ENCODE results near the gene EPB41.

EPB41 gene

DNA sequence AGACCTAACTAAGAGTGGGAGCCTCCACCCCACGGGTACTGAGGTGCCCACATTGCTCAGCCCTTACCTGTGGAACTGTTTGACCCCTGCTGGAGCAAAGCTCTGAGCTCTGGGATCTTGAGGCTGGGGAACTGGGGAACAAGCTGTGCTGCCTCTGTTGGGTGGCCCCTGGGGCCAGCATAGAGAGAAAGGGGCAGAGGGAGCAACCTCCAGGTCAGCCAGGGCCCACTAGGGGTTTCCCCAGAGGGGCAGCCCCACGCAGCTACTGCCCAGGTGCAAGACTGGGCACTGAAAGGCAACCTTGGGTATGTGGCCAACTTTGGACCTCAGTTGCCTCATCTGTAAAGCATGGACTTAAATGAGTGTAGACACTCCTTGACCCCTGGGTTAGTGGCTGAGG is 23.5 kb upstream of the EPB41 start:
- no peak for DNase-seq (ENCODE audit: low spot score)

DNA sequence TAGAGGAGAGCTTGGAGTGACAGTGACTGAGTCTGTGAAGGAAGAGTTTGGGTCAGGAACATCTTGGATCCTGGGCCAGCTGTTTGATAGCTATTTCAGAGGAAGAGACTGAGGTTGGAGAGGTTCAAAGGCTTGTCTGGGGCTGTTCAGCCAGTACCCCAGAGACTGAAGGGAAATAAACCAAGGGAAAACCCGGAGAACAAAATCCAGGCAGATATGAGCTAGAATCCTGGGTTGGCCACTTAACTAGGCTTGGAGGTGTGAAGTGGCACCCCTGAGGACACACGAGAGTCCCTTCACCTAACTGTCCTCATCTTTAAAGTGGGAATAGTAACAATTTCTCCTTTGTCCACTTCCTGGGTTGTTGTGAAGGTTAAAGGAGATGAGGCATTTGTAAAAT is 23.1 kb upstream of the EPB41 start:
- no peak for DNase-seq (ENCODE audit: low spot score)

DNA sequence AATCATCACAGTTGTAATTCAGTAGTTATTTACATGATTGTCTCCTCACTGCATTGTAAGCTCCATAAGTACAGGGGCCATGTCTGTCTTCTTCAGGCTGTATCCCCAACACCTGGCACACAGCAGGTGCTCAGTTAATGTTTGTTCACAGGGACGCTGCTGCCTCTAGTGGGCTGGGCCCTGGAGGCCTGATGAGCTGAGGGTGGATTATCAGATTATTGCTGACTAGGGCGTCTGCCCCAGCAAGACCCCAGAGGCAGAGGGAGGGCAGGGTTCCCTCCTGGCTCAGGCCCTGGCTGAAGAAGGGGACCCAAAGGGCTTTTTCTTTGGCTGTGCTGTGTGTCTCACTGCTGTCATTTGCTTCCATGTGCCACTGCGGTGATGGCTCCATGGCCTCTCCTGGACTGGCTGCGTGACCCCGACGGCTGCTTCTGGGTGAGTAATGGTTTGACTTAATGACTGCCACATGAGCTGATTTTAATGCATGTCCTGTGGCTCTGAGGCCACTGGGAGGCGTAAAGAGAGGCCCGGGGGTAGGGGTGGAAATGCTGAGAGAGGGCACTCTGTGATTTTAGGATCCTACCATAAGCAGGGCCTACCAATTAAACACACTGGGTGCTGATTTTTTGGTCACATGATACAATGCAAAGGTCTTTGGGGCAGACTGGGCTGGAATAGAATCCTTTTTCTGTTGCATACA is 20.8 kb upstream of the EPB41 start:
- DNase-seq (ENCODE audit: low spot score): no peak

DNA sequence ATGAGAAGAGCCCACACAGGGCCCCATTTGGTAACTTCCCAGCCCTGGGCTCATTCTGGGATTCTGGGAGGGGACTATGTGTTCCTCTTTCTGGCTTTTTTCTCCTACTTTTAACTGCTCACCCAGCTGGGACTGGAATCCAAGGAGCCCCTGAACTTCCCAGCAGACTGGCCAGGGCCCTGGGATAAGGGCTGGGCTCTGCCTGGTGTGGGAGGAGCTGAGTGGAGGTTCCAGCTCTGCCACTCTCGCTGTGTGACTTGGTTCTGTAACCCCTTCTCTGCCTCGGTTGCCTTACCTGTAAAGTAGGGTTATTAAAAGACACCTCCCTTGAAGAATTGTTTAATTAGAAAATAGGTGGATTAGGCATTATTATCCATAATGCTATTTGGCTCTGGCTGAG is 19.6 kb upstream of the EPB41 start:
- no peak for DNase-seq (ENCODE audit: low spot score)

DNA sequence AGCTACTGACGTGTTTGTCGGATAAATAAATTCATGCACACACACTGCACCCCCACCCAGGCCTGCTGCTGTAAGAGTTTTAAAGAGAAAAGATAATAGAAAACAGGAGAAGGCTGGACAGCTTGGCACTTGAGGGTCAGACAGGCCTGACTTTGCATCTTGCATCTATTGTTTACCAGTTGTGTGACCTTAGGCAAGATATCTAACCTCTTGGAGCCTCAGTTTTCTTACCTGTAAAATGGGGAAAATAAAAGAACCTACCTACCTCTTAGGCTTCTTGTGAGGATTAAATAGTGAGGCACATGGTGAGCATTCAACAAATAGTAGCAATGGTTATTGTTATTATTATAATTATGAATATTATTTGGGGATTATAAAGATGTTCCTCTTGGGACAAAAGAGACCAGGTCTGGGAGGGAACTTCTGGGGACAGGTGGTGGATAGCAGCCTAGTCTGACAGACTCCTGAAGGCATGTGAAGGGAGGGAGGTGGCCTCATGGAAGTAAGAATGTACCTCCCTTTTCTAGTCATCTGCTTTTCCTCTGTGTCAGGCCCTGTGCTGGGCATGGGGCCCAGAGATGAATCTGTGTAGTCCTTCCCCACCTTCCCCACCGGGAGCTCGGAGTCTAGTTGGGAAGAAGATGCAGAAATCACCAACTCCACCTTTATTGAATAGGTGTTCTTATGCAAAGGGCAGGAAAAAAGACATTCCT is 18.3 kb upstream of the EPB41 start:
- no peak for DNase-seq (ENCODE audit: low spot score)

DNA sequence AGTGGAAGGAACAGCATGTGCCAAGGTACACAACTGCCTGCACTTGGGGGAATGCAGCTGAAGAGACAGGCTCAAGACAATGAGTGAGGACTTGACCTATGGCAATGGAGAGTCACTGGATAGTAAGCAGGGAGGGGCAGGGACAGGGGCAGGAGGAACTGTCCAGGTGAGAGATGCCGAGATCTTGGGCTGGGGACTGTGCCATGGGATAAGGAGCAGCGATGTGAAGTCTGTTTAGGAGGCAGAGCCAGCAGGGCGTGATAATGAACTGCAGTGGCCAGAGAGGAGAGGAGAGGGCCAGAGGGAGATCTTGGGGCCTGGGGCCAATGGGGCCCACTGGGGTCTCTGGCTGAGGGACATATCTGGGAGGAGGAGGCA is 17.8 kb upstream of the EPB41 start:
- DNase-seq (ENCODE audit: low spot score): no peak

DNA sequence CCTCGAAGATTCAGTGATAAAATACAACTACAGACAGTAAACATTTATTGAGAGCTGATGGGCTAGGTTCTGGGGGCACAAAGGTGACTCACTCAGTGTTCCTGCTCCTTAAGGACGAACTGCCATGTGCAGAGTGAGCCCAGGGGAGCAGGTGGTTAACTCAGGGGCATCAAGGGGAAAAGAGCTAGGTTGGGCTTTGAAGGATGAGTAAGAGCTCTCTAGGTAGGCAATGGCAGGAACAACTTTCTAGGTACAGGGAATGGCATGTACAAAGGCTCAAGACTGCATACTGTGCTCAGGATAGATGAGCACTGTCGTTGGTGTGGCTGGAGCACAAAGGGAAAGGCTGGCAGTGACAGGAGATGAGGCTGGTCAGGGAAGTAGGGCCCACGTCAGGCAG is 16.6 kb upstream of the EPB41 start:
- DNase-seq (ENCODE audit: low spot score): no peak

DNA sequence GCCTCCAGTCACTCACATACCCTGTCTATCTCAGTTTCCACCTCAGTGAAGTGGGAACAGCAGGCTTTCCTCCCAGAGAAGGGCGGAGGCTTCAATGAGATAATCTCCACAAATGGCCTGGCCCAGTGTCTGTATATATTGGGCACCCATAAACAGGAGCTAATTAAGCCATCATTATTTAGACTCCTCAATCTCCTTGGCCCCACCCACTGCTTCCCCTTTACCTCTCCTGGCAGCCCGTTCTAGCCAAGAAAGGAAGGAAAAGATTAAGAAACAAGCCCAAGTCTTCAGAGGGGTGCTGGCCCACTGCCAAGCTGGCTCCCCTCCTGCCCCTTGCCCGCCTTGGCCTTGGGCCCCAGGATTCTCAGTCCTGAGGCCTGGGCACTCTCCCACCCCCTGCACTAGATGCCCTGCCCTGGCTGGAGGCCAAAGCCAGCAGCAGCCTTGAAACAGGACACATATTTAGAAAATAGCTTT is 15.9 kb upstream of the EPB41 start:
- DNase-seq (ENCODE audit: low spot score): no peak

DNA sequence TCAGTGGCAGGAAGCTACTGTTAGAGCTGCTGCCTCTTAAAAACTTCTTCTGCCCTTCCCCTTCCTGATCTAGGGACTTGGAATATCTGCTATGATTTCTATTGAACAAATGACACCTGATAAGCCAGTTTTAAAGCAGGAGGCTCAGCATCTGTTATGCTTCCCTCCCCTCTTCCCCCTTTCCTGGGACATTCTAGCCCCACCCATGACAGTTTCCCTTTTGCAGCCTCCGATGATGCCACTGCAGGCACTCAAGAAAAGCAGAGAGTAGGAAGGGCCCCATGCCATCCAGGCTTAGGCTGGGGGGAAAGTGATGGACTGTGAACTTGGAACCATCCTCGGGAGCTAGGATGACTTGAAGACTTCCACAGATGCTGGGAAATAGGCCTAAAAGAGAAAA is 15.1 kb upstream of the EPB41 start:
- no peak for DNase-seq (ENCODE audit: low spot score)

DNA sequence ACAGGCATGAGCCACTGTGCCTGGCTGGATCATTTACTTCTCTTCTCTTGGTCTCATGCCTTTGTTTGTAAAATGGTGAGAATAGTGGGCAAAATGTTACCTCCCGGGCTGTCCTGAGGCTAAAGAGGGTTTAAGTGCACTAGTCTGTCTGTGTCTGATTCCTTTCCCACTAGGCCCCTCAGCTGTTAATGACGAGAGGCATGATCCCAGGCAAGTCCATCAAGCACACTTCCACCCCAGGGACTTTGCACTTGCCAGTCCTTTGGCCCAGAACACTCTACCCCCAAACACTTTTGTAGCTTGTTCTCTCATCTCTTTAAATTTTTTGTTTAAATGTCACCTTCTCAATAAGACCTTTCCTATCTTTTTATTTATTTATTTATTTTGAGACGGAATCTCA is 13.8 kb upstream of the EPB41 start:
- no peak for DNase-seq (ENCODE audit: low spot score)

DNA sequence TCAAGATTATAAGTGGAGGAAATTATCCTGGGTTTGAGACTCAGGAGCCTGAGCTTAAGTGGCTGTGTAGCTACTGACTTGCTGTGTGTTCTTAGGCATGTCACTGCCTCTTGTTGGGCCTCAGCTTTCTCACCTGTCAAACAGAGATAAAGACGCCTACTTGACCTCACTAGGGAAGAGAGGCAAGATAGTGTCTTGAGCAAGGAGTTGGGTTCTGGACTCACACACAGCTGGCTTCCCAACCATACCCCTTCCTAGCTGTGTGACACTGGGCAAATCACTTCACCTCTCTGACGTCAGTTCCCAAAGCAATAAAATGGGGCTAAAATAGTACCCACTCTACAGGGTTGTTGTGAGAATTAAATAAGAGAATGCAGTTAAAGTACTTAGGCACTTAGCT is 11.6 kb upstream of the EPB41 start:
- no peak for DNase-seq (ENCODE audit: low spot score)

DNA sequence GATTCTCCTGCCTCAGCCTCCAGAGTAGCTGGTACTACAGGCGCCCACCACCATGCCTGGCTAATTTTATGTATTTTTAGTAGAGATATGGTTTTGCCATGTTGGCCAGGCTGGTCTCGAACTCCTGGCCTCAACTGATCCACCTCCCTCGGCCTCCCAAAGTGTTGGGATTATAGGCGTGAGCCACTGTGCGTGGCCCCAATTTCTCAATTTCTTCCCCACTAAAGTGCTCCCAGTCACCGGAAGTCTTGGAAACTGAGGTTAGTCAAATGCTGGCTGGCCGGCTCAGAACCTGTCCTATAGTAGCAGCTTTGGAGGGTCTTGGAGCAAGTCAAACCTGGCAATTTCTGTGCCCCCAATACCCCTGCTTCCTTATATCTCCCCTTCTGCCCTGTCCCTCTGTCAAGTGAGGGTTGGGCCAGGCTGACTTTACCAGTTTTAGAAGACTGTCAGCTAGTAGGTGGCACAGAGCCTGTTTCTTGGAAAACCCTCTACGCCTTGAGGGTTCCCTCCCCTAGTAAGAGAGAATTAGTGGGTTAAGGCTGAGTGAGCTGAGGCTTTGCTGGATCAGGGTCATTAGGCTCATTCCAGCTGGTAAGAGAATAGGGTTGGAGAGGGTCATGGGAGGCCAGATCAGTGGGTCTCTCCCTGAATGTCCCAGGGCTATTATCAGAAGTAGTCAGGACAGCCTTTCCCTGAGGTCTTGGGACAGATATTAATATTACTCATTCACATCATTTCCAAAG is 8.3 kb upstream of the EPB41 start:
- DNase-seq (ENCODE audit: low spot score): no peak

DNA sequence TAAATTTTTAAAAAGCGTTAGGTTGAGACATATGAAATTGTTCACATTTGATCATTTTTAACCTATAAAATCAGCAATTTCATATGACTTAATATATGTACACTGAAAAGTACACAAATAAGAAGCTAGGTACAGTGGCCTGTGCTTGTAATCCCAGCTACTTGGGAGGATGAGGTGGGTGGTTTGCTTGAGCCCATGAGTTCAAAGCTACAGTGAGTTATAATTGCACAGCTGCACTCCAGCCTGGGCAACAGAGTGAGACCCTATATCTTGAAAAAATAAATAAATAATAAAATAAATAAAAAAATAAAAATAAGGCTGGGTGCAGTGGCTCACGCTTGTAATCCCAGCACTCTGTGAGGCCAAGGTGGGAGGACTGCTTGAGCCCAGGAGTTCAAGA is 5.2 kb upstream of the EPB41 start:
- no peak for DNase-seq (ENCODE audit: low spot score)

DNA sequence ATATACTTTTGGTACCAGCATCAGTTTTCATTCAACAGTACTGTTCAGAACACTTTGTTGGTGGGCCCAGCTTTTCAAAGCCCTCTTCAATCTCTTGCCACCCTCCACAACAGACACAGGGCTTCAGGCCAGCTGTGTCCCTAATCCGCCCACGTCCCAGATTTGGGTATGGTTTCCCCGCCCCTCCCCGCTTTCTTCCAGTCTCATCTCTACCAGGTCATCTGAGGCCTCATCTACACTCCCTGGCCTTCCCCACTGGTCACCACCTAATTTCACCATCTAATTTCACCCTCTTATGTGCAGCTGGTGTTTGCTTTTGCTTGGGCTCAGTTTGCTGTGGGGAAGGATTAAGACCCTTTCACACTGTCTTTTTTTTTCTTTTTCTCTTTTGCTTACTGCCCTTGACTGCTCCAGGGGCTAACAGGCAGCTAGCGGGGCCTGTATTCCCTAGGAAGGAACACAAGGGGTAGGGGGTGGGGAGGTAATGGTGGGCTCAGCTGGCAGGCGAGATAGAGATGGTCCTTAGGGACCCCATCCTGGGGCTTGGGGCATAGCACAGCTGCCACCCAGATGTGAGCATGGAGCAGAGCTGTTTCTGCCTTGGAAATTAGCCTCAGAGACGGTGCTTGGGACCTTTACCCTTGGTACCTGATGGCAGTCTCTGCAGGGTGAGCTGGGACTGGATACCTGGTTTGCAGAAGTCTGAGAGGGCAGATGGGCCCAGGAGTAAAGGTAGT is 3.8 kb upstream of the EPB41 start:
- no peak for DNase-seq (ENCODE audit: low spot score)

DNA sequence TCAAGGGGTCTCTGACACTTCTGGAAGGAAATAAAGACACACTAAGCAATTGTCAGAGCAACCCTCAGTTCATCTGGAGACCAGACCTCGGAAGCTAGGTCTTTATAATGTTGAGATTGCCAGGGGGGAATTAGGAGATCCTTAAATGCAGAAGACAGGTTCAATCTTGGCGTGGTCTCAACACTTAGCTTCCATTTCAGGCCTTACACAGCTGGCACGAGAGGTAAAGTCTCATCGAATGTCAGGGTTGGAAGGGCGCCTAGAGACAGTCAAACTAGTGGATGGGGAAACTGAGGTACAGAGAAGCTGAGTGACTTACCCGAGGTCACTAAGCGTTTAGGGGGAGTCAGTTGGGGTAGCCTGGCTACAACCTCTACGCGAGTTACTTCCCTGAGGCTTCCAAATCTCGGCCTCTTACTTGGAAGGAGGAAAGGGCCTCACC is 562 bp upstream of the EPB41 start:
- DNase-seq (ENCODE audit: low spot score): no peak

DNA sequence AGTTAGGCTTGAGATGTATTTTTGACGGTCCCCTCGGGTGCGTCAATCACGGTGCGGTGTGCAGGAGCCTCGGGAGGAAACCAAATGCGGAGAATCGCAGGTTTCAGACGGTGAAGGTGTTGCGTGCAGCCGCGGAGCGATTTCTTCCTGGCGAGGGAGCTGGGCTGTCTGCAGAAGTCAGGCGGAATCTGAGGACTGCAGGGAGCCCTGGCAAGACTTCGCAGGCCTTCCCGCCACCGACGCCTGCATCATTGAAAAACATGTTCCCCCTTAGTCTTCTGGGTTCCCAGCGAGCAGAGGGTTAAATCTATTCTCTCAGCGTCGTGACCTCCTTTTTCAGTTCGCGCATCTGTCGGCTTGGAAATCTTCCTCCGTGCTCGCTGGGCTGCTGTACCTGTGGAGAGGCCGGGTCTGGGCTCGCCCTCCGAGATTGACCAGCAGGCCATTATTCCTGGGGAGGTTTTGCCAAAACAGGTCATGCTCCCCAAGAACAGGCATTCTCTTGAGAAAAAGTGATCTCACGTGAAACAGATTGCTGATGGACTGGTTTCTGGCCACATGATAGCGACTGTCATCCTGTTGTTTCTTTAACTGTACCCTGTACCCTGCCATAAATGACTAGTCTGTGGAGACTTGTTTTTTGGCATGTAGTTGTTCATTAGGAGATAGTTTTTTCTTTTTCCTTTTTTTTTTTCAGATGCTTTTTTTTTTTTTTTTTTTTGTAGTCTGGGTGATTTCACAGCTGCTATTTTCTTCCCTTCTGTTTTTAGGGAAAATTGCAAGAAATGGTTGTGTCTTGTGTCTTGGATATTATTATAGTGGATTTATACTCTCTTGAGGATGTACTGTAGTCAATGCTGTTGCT is 894 bp downstream of the EPB41 start:
- DNase-seq (ENCODE audit: low spot score): peak; percentile 66

DNA sequence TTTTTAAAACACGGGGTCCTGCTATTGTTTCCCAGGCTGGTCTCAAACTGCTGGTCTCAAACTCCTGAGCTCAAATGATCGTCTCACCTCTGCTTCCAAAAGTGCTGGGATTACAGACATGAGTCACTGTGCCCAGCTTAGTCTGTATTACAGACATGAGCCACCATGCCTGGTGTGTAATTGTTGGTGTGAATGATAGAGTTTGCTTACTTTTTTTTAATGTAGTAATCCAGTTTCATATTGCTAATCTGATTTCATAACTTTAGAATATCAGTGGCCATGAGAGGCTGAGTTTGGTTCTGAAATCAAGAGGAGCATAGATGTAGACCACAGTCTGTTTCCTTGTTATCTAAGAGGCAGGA is 3.4 kb downstream of the EPB41 start:
- DNase-seq (ENCODE audit: low spot score): no peak

DNA sequence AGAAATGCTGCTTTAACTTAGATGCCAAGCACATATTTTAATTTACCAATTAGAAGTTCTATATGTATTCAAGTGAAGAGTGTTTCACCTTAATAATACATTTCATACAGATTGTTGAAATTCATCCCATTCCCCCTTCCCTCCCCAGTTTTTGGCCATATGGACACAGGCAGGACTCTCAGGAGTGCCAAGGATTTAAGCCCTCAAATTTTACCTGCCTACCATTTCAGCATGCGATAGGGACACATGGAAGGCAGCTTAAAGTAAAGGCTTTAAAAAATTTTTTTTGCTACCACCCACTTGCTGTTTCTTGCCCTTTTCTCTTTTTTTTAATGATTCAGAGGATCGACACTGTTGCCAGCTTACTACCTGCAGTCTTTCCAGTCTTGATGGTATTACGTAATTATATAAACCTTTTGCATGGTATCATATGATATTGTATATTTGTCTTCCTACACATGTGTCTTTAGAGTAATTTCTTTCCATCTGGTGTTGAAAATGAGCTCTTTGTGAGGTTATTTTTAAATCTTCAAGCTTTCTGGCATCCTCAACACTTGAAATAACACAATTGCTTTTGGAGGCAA is 7.0 kb downstream of the EPB41 start:
- no peak for DNase-seq (ENCODE audit: low spot score)

DNA sequence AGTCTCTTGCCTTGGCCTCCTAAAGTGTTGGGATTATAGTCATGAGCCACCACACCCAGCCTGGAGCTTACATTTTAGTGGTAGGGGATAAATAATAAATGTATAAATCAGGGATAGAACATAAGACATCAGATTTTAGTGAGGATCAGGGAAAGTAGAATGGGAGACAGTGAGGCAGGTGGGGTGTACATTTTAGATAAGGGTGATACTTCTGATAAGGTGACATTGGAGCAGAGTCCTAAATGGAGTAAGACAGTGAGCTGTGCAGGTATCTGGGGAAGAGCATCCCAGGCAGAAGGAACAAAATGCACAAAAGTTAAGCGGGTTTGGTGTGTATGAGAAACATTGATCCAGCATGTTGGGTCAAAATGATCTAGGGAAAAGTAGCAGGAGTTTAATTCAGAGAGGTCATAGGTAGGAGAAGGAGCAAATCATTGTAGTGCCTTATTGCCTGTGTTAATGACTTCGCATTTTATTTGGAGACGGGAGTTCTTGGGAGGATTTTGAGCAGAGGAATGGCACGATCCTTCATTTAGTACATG is 11.1 kb downstream of the EPB41 start:
- DNase-seq (ENCODE audit: low spot score): no peak

DNA sequence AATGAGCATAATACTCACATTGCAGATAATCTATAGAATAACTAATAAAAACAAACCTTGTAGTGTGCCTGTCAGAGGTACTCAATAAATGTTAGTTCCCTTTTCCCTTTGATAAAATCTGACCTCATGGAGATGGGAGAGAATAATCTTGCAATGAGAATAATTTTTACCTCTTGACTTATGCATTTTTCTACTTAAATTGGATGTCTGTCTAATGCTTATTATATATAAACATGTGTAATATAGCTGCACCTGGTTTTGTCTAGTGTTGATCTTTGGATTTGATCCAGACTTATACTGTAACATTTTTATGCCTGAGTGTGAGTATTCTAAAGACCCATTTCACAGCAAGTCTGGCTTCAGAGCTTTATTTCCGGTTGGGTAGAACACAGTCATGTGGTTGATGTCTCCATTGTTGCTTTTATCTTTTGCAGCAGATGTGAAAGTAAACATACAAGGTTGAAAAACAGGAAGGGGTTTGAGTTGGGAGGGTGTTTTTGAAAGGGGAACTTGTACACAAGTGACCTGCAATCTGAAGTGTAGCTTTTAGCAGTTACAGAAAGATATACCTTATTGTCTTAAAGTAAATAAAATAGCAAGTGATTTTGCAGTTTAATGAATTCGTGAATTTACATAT is 12.4 kb downstream of the EPB41 start:
- no peak for DNase-seq (ENCODE audit: low spot score)
